ENCODE measurements around the gene SEC14L3.

DNA sequence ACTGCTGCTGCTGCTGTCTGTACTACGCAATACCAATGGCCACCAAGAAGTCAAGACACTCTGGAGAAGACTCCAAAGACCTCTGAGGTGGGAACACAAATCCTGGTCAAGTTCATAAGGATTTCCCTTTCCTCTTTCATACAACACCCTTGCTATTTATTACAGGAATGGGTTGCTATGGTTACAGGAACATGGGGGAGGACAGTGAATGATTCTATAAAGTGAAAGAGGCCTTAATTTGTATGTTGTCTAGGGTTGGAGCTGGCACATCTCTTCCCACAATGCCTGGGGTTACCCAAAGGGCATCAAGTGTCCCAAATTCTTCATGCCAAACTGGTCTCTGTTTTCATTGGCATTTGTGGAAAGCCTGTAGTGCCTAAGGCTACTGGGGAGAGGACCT is 11.4 kb upstream of the SEC14L3 start:
- TF ChIP-seq, protein P1, sequence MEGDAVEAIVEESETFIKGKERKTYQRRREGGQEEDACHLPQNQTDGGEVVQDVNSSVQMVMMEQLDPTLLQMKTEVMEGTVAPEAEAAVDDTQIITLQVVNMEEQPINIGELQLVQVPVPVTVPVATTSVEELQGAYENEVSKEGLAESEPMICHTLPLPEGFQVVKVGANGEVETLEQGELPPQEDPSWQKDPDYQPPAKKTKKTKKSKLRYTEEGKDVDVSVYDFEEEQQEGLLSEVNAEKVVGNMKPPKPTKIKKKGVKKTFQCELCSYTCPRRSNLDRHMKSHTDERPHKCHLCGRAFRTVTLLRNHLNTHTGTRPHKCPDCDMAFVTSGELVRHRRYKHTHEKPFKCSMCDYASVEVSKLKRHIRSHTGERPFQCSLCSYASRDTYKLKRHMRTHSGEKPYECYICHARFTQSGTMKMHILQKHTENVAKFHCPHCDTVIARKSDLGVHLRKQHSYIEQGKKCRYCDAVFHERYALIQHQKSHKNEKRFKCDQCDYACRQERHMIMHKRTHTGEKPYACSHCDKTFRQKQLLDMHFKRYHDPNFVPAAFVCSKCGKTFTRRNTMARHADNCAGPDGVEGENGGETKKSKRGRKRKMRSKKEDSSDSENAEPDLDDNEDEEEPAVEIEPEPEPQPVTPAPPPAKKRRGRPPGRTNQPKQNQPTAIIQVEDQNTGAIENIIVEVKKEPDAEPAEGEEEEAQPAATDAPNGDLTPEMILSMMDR (IDR thresholded peaks at IDR 0.05), result no peak
- no peak for TF ChIP-seq POLR2A (IDR thresholded peaks at IDR 0.05)
